ENCODE data around the gene TMEM9.

DNA sequence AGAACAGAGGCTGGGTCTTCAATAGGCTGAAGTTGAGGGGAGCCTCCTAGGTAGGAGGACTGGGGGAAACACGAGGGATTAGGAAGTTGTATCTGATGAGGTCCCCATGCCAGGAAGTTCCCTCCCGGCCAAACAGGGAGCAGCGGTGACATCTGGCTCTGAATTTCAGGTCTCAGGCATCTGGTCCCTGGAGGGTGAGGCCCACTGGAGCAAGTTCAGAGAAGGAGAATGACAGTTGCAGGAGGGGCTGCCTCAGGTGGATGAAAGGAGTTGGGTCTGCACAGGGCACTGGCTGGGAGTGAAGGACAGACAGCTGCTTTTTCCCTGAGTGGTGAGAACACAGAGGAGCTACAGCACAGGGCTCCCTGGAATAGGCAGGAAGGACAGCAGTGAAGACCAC lies 9.1 kb downstream of the TMEM9 start:
- no peak for TF ChIP-seq GATA3 (IDR thresholded peaks at IDR 0.05; ENCODE audit: low read depth, low read length)
- no peak for TF ChIP-seq GATA2 (IDR thresholded peaks at IDR 0.05; ENCODE audit: low read depth, low read length)
